HG02885 (cell line): ENCODE measurements around the gene DAAM1.

Source experiments
- ATAC-seq: cut with Tn5 transposase; IDR thresholded peaks from one replicate; pipeline ENCODE4 v1.9.1; 2021; ENCODE audit warnings: mild to moderate bottlenecking; ENCODE audit not compliant: unreplicated experiment, poor library complexity

DAAM1 gene

DNA sequence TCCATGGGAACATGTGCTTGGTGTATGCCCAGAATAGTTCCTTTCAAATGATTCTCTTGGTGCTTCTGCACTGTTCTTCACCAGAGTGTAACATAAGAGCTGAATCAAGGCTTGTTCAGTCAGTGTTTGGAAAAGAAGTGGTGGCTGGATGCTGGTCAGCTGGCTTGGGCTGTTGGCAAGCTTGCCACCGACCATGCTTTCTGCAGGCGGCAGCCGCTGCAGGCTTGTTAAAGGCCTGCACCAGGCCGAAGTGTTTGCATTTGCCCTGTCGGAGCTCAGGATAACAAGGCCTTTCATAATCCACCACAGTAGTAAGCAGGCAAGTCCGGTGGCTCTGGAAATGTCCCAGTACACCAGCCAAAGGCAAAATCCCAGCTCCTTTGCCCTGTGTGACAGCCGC is 26.9 kb downstream of the DAAM1 start:
- peak; percentile 9 for ATAC-seq

DNA sequence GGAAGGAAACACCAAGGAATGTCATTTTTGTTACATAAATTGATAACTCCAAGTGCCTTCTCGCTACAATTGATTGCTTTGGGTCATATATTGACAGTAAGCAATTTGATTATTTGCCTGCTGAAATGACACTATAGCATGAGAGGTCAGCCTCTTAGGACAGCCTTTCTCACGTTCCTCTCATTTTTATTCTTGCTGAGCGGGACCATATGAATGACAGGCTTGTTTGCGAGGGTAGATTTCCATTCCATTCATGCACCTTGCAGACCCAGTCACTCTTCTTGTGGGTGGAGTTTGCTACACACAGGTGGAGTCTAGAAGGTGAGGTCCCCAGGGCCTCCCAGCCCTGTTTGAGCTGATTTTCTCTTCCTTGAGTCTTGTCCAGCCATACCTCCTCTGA is 27.3 kb downstream of the DAAM1 start:
- no peak for ATAC-seq

DNA sequence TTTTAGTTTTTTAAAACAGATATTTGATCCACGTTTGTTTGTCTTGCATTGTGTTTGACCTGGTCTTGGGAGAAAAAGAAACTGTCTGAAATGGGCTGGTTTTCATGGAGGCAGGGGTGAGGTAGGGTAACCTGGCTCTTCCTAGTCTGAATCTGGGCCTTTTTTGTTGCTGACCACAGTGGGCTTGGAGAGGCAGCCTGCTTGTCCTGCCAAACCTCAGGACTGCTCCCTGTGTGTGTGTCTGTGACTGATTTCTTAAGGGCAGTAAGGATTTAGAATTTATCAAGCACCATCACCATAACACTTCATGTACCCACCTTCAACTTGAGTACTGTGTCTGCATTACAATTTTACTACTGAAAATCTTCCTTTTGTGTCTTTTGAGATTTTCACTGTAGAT is 28.5 kb downstream of the DAAM1 start:
- no peak for ATAC-seq

DNA sequence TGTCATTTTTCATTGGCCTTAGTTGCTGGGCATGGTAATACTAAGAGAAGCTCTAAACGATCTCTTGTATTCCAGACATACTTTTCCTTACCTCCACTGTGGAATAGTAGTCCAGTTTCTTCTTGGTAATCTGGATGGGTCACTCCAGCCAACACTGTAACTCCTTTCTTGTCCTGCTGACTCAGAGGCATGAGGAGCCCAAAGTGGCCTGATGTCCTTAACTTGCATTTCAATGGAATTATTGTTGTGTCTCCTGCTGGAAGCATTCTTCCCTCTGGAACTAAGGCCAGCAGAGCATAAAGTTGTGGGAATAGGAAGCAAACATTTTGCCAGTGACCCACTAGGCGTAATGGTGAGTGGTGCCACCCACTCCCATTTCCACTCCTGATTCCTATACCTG is 33.1 kb downstream of the DAAM1 start:
- no peak for ATAC-seq

DNA sequence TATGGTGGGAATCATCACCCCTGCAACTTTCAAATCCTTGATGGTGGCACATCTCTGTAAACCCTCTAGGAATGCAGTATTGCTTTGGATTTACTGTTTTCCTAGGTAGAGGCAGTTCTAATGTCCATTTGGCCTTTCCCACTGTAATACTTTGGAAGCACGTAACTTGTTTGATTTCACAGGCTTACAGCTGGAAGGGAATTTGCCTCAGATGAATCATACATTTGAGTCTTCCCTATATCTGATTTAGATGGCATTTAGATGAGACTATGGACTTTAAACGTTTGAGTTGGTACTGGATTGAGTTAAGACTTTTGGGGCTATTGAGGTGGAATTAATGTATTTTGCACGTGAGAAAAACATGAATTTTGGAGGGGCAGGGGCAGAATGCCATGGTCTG is 35.9 kb downstream of the DAAM1 start:
- ATAC-seq, result no peak

DNA sequence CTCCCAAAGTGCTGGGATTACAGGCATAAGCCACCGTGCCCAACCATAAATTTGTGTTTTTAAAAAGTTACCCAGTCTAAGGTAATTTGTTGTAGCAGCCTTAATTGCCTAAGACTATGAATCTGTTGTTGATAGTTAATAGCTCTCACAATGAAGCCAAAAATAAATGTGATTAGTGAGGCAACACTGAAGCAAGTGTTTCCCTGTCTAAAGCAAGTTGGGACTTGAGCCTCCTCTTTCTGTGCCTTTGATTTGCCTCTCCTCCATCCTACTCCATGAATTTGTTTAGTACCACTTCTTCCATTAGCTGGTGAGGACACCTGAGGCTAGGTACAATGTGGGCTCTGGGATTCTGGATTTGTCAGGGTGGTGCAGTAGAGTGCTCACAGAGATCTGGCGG is 36.8 kb downstream of the DAAM1 start:
- no peak for ATAC-seq

DNA sequence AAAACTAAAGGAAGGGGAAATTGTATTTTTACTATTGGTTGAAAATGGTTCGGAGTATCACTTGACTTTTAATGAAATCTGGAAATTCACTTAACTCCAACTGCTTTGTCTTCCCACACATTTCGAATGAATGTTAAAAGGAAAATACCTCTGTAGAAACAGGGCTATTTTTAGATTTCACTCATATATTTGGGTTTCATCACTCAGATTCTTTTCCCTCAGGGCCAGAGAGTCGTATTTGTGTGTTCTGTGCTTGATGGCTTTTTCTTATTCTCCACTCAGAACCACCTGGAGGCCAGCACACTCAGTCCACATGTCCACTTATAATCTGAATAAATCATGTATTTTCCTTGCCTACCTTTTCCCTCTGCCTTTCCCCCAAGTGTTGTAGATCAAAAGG is 40.0 kb downstream of the DAAM1 start:
- no peak for ATAC-seq

DNA sequence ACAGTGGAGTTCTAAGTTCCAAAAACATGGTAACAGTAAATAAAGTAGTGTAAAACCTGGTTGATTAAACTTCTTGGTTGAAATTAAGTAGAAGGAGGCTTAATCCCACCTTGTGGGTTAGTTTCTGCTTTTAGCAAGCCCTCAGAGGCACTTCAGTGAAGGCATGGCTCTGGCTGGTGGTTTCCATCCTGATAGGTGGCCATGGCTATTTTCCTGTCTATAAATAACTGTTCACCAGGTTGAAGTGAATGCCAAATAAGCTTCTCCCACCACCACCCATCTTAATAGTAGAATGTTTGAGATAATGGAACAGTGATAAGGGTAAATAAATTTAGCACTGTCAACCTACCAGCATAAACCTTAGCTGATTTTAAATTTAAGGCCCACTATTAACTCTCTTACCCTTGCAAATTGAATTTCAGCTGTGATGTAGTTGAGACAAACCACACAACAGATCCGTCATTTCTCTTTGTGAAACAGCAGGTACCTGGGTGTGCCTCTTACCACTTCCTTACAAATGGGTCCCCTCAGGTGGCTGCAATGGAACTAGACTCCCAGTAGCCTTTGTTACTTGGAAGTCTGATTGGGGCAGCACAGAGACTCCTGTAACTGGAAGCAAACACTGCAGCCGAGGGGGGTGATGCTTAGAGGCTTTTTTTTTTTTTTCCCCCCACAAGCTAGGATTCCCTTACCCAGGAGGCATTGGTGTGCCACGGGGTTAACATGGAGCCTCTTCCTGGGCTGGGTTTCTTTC is 41.4 kb downstream of the DAAM1 start:
- no peak for ATAC-seq

DNA sequence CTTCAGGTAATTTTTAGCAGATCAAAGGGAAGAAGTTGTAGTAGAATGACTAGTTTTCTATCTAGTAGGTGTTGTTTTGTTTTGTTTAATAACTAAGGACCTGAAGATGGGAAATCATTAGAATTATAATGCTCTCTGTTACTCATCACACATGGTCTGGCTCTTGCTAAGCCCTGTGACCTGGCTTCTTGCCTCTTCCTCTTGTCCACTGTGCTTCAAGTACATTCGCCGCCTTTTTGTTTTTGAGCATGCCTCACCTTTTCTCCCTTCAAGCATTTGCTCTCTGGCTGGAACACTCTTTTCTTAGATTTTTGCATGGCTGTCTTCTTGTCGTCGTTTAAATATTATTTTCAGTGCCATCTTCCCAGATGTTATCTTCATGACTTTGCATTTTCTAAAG is 47.7 kb downstream of the DAAM1 start:
- ATAC-seq, result no peak

DNA sequence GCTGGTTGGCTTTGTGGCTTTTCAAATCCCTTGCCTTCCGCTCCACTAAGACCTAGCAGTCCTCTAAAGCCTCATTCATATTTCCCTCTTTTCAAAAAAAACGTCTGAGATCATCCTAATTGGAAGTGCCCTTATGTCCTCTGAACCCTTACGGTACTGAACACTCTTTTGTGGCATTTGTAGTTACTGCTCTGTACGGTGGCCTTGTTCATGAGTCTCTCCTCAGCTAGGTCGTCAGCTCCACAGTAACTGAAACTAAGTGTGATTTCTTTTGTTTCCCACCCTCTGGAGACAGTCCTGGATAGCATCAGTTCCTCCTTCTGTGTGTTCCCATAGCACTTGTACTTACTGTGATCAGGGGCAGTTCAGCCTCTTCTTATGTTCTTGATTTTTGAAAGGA is 49.7 kb downstream of the DAAM1 start:
- no peak for ATAC-seq

DNA sequence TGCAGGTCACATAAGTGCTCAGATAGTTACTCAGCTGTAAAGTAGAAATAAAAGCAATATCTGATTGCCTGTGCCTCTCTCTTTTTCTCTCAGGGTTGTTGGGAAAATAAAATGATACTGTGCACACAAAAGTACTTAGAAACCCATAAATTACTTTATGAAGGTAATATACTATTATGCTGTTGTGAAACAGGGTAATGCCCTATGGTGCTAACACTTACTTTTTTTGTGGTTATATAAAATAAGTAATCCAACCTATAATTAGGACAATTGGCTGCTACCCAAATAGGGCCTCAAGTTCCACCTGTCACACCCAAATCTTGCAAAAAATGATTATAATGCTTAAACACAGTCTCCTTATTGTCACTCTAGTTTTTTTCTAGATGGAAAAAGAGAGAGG is 50.6 kb downstream of the DAAM1 start:
- ATAC-seq, result no peak

DNA sequence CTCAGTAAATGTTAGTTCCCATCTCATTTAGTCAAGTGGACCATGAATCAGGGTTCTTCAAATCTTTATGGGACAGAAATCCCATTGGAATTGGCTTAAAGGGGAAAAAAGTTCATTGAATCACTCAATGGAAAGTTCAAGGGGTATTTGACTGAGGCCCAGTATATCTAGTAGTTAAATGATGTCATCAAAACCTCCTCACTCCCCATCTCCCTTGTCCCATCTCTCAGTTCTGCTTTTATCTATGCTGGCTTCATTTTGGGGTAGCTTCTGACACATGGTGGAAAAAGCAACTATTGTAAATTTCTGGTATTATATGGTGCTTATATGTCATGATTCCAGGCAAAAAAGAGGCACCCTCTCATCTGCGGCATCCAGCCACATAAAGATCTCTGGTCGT is 51.9 kb downstream of the DAAM1 start:
- ATAC-seq, result peak; percentile 96

DNA sequence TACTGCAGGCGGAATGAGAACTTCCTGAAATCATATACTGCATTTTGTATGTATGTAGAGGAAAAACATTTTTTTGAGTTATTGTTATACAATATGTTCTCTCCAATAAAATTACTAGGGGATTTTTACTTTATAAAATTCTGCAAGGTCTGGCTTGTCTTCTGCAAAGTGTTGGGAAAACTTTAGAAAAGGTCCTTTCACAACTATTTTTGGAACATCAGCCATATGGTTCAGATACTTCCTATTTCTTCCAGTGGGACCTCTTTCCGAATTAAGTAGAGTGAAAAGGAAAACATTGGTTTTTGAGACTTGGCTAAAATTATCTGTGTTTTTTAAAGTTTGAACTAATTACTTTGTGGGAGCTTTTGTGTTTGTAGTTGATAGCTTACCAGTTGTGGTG is 52.7 kb downstream of the DAAM1 start:
- ATAC-seq, result no peak

DNA sequence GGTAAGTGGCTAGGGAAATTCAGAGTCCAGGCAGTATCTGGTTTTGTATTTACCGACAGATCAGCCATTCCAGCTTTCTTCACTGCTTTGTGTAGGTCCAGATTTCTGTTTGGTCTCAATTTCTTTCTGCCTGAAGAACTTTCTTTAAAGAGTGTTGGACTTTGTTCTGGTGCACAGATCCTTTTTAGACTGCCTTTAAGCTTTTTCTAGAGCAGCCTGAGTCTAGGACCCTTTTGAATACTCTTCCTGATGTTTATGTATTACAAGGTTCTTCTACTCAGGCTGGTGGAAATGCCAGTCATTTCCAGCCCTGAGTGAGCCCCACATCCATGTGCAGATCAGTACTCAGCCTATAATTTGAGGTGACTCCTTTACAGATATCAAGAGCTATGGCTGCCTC is 54.7 kb downstream of the DAAM1 start:
- no peak for ATAC-seq

DNA sequence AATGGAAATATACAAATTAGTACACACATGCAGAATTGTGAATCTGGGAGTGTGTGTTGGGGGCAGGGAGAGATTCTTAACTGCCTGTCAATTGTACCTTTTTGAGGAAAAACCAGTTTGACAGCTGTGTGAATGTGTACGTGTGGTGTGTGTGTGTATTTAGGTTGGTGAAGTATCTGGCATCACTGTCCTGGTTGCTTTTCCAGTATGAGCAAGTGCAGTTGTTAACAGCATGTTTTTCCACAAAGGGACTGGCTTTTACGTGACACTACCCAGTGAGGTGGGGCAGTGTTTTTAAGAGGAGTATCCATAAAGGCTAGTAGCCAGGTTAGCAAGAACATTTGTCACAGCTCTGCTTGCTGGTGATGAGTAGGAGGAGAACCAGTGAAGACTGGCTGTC is 56.1 kb downstream of the DAAM1 start:
- ATAC-seq, result no peak

DNA sequence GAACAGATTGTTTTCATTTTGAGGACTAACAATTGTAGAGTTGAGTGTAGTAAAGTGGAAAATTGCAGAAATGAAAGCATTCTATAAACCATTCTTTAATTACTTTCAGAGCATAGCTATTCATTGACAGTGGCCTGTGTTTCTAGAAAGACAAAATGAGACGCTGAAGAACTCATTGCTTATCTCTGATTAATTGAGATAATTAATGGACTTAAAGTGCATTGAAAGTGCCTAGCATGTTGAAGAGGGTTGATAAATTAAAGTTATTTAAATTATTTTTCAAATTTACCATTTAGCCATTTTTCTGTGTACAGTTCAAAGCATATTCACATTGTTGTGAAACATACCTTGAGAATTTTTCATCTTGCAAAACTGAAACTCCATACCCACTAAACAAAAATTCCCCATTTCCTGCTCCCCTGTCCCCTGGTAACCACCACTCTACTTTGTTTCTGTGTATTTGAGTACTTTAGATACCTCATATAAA is 57.4 kb downstream of the DAAM1 start:
- ATAC-seq, result peak; percentile 83

DNA sequence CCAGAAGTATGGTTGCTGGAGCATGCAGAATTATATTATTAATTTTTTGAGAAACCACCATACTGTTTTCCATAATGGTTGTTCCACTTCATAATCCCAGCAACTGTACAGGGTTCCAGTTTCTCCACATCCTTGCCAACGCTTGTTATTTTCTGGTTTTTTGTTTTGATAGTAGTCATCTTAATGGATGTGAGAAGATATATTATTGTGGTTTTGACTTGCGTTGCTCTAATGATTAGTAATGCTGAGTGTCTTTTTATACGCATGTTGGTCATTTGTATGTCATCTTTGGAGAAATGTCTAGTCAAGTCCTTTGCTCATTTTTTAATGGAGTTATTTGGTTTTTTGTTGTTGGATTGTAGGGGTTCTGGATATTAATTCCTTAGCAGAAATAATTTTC is 58.1 kb downstream of the DAAM1 start:
- ATAC-seq, result no peak

DNA sequence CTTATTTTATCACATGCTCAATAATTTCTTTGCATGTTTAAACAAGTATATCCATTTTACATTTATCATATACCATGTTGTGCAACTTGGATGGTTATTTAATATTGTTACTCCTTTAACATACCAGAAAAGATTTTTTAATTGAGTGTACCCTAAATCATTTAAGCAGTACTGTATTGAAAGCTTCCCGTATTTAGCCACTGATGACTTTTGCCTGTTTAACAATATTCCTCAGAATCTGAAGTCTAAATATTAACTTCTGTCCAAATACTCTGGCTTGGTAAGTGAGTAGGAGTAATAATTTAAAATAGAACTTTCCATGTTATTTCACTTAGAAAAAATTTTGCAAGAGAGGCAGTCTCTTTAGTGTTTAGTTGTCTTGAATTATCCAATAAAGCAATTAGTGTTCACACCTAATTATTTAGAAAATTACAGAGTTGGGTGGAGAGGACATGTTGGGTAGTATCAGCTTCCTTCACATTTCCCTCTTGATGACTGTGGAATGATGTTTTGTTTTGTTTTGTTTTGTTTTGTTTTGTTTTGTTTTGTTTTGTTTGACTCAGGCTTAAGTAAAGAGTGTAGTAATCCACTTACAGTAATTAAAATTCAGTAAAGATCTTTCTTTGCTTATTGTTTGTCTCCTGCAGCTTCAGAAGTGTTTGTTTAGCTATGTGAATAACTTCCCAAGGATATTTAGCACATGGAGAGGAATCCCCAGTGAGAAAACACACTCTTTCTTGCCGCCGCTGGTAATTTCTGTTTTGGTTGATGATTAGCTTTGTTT is 59.5 kb downstream of the DAAM1 start:
- ATAC-seq, result no peak

DNA sequence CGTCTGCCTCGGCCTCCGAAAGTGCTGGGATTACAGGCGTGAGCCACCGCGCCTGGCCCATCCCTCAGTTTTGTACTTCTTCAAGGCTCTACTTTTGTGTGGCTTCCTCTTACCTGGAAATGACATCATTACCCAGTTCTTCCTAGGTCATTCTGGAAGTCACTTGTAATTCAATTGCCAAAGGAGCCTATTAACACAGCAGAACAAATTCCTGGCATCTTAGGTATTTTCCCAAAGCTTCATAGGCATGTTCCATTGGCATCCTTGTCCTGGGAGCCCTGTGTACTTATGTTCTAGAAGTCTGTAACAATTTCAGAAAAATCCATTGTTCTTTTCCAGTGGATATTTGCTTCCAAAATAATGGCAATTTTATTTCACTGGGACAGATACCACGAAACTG is 60.6 kb downstream of the DAAM1 start:
- no peak for ATAC-seq

DNA sequence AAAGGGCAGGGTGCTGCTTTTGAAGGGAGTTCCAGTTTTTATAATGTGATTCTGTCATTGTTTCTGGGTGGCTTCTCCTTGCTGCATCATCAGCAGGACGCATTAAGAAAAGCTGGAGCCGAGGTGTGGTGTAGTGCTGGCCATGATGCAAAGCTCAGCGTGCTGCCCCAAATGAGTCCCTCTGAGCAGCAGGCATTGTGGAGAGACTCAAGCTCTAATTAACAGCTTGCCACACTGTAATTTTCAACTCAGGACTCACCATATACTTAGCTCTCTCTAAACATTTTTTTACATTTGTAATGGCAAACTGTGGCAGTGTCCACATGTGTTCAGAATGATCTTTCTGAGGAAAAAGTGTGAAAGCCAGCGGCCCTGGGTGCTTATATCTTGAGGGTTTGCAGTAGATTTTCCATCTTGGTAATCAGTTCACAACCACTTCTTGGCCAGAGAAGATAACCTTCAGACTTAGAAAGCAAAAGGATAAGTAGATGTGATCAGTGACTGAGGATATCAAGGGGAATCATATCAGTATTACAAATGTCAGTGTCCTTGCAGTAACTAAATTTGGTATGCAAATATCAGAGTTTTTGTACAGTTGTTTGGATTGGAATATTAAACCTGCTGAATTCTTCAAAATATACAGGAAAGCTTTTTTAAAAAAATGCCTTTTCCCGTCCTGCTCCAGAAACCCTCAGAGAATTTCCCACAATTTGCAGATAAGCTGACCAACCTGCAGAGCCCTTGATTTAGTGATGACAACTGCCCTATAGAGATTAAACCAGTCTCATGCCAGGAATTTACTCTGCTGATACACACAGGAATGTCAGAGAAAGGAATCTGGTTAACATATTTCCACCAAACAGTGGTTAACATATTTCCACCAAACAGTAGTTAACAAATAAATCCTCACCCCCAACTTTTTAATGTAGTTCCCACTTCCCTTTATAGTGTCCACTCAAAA is 63.6 kb downstream of the DAAM1 start:
- ATAC-seq, result no peak
